GM12891 (cell line): ENCODE results near the gene ALK.

ENCODE experiments used
- DNase-seq: peaks from one replicate; pipeline ENCODE4 v3.0.0; 2011; ENCODE audit warnings: low spot score; ENCODE audit not compliant: insufficient read length
- FAIRE-seq: peaks from 2 replicates; lab custom pipeline; 2011; peaks lifted over from hg19 to GRCh38; lab: Jason Lieb, UNC
- PAX5 ChIP-seq: IDR thresholded peaks from 2 replicates; pipeline ENCODE4 v1.6.1; 2011; ENCODE audit warnings: low read length, moderate library complexity, mild to moderate bottlenecking; ENCODE audit not compliant: insufficient read depth, severe bottlenecking
- POLR2A ChIP-seq: IDR thresholded peaks from 2 replicates; pipeline ENCODE4 v1.6.1; 2011; ENCODE audit warnings: low read depth, low read length, control low read depth
- POLR2AphosphoS5 ChIP-seq: IDR thresholded peaks from 2 replicates; pipeline ENCODE4 v1.6.1; 2011; ENCODE audit warnings: low read depth, low read length, control low read depth
- POU2F2 ChIP-seq: IDR thresholded peaks from 2 replicates; pipeline ENCODE4 v1.6.1; 2011; ENCODE audit warnings: low read depth, mild to moderate bottlenecking, control low read depth, low read length, moderate library complexity
- SPI1 ChIP-seq: IDR thresholded peaks from 2 replicates; pipeline ENCODE4 v1.6.1; 2011; ENCODE audit warnings: low read depth, low read length, control low read depth
- TAF1 ChIP-seq: IDR thresholded peaks from 2 replicates; pipeline ENCODE4 v1.6.1; 2011; ENCODE audit warnings: low read depth, low read length, control low read depth

The ALK gene

DNA sequence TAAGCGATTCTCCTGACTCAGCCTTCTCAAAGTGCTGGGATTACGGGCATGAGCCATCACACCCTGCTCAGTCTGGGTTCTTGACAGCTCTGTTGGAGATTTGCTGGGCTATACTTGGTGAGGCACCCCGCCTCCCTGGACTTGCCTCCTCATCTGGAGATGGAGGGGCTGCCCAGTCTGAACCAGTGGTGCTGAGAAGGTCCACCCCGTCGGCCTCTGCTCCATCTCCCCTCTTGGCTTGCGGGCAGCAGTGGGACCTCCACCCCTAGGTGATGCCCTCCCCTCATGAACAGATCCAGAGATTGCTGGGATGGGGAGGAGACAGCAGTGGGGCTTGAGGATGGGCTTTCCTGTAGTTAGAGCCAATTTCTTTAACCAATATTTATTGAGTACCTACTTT, 685.3 kb downstream of the ALK start:
- DNase-seq (no peak), FAIRE-seq (no peak)
- TF ChIP-seq PAX5 (no peak), POLR2A (no peak), SPI1 (no peak), TAF1 (no peak), POLR2AphosphoS5 (no peak), POU2F2 (no peak)

DNA sequence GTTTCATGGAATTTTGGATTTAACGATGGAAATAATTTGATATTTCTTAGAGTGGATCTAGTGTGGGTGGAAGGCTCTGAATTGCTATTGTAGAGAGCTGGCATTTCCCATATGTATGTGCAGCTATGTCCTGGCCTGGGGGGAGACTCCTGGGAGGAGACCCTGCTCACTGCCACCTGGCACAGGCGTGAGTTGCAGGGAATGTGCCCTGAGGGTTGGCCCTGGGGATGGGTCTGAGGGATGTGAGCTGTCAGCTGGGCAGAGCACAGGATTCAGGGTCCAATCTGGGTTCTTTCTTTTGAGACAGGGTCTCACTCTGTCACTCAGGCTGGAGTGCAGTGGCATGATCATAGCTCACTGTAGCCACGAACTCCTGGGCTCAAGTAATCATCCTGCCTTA, 686.0 kb downstream of the ALK start:
- no peak for TF ChIP-seq POLR2AphosphoS5
- TF ChIP-seq POU2F2: no peak
- TF ChIP-seq SPI1: no peak
- TF ChIP-seq TAF1: no peak
- TF ChIP-seq PAX5: no peak
- TF ChIP-seq POLR2A: no peak
- DNase-seq (no peak), FAIRE-seq (no peak)

DNA sequence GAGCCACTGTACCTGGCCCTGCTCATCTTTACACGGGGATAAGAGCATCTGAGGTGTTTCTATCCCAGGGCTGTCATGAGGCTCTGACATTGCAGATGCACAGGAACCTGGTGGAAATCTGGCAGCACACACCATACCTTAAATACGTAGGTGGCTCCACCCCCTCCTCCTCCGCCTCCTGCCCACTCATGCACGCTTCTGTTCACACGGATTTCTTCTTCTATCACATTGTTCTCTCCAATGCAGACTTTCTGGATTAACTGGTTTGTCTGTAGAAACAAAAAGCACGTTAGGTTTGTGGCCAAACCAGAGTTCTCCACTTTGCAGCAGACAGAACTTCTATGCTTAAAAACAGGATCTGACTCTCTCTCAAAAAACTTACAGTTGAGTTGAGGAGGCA, 688.0 kb downstream of the ALK start:
- FAIRE-seq: no peak
- TF ChIP-seq POLR2AphosphoS5 (no peak), TAF1 (no peak), POLR2A (no peak), SPI1 (no peak), POU2F2 (no peak), PAX5 (no peak)
- no peak for DNase-seq

DNA sequence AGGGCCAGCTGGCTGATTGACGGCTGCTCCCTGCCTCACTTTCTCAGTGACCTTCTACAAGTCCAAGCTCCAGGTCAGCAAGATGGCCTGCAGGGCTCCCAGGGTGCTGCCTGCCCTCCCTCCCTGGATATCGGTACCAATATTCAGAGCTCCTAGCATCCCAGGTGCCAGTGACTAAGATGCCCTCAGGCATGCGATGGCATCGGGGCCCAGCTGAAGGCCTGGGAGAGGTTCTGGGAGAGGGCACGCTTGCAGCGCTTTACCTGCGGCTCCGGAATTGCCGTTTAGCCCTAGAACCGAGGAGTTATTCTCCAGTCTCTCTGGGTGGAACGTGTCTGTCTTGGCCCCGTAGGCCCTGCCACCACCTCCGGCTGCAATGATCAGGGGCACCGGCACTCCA, 689.3 kb downstream of the ALK start:
- no peak for TF ChIP-seq SPI1
- TF ChIP-seq PAX5: no peak
- TF ChIP-seq POLR2A: no peak
- no peak for TF ChIP-seq TAF1
- no peak for TF ChIP-seq POLR2AphosphoS5
- TF ChIP-seq POU2F2: no peak
- DNase-seq: no peak
- FAIRE-seq: no peak

DNA sequence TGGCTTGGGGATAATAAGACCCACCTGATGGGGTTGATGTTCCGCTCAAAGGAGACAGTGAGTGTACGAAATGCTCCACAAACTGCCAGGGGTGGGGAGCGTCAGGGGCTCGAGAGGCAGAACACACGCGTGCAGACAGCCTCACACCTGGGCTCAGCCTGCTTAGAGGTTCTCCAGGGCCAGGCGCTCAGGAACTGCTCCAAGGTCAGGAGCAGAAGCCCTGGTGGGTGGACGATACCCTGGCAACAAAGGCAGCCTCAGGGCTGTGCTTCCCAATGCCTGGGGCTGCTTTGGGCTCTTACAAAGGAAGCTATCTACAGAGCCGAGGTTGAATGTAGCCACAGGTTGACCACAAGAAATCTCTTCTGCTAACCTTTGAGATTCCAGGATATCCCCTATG, 691.7 kb downstream of the ALK start:
- no peak for FAIRE-seq

DNA sequence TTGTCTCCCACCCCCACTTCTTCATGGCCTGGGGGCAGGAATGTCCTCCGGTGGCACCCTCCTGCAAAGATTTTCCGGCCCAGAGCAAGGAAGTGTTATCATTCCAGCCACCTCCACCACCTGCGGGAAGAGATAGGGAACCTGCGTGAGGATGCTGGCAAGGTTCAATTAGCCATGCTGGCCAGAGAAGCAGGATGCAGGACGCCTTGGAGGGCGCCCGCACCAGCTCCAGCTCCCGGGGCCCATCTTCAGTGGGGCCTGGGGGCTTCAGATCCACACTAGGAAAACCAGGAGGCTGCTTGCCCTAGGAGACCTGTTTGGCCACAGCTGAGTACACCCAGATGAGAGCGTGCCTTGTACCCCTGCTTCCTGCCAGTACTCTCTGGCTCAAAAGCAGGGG, 692.4 kb downstream of the ALK start:
- FAIRE-seq (no peak), DNase-seq (no peak)
- TF ChIP-seq POLR2A (no peak), SPI1 (no peak), POU2F2 (no peak)

More for the DNA sequence above, 691.7 kb downstream of the ALK start:
- TF ChIP-seq POLR2A (no peak), POU2F2 (no peak), TAF1 (no peak), POLR2AphosphoS5 (no peak), SPI1 (no peak), PAX5 (no peak)
- DNase-seq: no peak

DNA sequence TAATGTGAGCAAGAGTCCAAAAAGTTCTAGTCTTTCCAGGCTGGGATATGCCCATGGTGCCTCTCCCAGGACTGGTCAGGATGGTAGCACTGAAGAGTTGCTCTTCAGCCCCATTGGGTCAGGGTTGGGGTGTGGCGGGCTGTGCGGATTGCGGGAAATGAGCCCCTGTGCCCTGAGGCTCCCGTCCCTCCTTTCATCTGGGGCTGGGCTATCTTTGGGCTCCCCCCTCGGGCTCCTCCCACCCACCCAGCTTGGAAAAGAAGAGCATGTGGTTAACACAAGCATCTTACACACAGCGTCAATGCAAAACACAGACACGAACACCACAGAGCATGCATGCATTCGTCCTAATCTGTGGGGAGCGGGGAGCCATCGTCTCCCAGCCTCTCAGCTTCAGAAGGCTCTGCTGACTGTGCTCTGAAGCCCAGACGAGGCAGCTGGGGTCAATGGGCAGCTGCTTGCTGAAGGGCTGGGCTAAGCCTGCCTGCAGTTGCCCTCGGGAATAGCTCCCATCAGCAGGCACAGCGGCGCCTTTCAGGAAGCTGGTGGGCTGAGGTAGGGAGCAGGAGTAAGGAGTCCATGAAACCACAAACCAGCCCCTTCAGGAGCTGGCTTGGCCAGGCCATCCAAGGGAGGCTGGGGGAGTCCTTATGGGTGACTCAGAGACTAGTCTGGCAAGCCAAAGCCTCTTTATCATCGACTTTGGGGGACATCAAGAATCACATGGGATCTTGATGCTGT, 693.3 kb downstream of the ALK start:
- no peak for FAIRE-seq
- DNase-seq: no peak
- TF ChIP-seq SPI1 (no peak), POLR2AphosphoS5 (no peak), POU2F2 (no peak), PAX5 (no peak), TAF1 (no peak), POLR2A (no peak)

DNA sequence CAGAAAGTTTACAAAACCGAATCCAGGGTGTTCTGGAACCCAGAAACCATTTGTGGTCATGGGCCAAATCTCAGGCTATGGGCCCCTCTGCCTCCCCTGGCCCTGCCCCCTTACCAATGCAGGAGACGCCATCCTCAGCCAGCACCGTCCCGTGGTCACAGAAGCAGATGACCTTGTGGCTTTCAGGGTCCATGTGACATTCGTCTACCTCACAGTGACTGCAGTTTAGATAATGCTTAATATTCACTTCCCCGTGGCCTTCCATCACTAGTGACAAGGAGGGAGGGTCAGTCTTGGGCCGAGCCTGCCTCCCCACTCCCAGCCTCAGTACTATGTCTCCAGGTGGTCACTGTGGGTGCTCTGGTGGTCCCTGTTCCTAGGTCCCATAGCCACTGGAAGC, 694.6 kb downstream of the ALK start:
- TF ChIP-seq POLR2A (no peak), POLR2AphosphoS5 (no peak), POU2F2 (no peak)
- DNase-seq: no peak
- FAIRE-seq: no peak

DNA sequence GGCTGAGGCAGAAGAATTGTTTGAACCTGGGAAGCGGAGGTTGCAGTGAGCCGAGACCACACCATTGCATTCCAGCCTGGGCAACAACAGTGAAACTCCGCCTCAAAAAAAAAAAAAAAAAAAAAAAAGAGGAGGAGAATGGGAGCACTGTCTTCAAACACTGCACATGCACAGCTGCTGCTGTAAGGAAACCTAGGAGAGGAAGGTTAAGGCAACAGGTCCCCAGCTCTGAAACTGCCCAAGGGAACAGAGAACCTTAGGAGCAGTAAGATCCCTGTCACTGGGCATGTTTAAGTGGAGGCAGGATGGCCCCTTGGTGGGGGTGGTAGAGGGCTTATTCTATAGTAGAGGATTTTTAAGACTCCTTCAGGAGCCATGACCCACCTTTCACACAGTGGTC, 695.0 kb downstream of the ALK start:
- TF ChIP-seq POLR2AphosphoS5 (no peak), POLR2A (no peak), SPI1 (no peak), POU2F2 (no peak), PAX5 (no peak), TAF1 (no peak)
- DNase-seq (no peak), FAIRE-seq (no peak)

DNA sequence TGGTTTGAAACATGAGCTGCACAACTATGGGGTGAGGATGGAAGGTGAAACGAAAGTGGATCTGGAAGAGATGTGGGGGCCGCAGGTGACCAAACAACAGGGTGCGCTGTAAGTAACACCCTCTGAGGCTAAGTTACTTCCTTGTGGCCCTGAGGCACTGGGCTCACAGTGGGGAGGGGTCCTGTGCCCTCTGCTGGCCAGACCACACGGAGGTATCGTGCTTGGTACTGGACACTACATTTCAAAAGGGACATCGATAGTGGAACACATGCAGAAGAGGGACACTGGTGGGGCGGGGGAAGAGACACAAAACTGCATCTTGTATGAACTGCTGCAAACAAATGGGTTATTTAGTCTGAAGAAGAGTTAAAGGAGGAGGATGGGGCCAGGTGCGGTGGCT, 695.6 kb downstream of the ALK start:
- DNase-seq (no peak), FAIRE-seq (no peak)
- no peak for TF ChIP-seq POU2F2
- TF ChIP-seq POLR2AphosphoS5: no peak
- TF ChIP-seq POLR2A: no peak
